Measurements from ENCODE around the gene WASHC4.

Gene WASHC4, protein sequence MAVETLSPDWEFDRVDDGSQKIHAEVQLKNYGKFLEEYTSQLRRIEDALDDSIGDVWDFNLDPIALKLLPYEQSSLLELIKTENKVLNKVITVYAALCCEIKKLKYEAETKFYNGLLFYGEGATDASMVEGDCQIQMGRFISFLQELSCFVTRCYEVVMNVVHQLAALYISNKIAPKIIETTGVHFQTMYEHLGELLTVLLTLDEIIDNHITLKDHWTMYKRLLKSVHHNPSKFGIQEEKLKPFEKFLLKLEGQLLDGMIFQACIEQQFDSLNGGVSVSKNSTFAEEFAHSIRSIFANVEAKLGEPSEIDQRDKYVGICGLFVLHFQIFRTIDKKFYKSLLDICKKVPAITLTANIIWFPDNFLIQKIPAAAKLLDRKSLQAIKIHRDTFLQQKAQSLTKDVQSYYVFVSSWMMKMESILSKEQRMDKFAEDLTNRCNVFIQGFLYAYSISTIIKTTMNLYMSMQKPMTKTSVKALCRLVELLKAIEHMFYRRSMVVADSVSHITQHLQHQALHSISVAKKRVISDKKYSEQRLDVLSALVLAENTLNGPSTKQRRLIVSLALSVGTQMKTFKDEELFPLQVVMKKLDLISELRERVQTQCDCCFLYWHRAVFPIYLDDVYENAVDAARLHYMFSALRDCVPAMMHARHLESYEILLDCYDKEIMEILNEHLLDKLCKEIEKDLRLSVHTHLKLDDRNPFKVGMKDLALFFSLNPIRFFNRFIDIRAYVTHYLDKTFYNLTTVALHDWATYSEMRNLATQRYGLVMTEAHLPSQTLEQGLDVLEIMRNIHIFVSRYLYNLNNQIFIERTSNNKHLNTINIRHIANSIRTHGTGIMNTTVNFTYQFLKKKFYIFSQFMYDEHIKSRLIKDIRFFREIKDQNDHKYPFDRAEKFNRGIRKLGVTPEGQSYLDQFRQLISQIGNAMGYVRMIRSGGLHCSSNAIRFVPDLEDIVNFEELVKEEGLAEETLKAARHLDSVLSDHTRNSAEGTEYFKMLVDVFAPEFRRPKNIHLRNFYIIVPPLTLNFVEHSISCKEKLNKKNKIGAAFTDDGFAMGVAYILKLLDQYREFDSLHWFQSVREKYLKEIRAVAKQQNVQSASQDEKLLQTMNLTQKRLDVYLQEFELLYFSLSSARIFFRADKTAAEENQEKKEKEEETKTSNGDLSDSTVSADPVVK

DNA sequence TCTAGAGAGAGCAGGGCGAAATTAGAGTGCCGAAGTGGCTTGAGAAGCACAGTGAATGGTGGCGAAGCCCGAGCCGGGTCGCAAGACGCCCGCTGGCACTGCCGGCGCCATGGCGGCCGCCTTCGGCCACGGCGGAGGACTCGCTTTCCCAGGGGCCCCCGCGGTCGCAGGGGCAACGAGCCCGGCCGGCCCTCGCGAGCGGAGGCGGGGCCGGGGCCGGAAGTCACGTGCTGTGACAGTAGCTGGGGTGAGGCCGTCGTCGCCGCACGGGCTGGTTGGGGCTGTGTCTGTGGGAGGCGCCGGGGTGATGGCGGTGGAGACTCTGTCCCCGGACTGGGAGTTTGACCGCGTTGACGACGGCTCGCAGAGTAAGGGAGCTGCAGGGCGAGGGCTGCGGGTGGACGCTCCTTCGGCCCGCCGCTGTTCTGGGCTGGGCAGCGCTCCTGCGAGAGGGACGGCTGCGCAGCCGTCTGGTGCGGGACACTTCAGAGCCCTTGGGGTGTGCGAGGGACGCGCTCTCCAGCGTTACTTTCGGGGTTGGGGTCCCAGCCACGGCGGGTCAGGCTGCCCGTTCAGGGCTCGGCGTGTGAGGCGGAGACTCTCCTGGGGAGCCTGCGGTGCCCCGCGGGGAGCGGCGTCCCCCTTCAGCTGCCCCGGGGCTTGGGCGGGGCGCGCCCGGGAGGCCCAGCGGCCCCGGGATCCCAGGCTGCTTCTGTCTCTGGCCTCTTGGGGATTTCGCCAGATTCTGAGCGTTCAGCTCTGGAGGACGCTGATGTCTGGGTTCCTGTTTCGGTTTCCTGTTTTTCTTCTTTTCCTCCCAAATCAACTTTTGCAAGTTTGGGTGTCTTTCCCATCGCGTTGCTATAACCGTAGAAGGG, at the start of gene WASHC4:
Gene WASHC4 (plus strand): TSS at position 238 of the 878 bp plus-strand sequence. CDS start 70 bp downstream, at position 308.
- DNase-seq: peak; percentile 94

DNA sequence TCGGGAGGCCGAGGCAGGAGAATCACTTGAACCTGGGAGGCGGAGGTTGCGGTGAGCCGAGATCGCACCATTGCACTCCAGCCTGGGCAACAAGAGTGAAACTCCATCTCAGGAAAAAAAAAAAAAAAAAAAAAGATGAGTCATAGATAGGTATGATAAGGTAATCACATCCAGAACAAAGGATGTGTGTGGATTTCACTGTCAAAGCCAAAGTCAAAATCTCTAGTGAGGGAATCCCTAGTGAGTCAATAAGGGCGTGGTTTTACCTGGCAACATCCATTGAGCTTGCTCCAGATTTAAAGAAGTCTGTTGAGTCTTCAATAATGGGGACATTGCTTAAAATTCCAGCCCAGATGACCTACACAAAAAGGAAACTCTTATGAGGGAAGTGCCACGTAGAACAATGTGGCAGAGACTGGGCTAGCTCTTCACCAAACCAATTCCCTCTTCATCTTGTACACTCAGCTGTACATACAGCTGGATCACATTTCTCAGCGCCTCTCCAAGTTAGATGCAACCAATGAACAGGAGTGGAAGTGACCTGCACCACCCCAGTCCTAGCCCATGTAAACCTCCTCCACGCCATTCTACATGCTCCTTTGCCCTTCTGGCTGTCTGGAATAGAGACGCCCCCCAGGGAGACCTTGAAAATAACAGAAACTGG, 46.7 kb upstream of the WASHC4 start:
- no peak for DNase-seq

DNA sequence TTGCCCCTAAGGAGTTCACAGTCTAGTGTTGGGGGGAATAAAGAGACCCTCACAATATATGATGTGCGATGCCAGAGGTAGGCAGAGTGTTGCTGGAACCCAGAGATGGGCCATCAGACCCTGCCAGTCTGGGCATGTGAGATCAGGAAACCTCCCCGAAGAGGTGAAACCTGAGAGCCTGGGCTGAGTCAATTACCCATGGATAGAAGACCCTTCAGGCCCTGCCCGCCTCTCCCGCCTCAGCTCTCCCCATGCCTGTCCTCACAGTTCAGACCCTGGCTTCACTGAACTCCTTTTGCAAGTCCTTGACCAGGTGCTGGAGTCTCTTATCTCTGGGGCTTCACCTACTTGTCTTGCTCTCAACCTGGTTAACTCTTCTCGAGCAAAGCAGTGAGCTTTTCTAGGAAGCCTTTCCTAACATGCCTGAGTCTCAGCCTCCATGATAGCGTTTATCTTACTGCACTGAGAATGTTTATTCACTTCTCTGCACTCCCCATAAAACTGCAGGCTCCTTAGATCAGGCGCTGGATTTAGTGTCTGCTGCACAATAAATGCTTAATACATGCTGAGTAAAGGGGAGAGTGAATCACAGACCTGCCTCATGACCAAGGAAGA, 42.9 kb upstream of the WASHC4 start:
- no peak for DNase-seq

DNA sequence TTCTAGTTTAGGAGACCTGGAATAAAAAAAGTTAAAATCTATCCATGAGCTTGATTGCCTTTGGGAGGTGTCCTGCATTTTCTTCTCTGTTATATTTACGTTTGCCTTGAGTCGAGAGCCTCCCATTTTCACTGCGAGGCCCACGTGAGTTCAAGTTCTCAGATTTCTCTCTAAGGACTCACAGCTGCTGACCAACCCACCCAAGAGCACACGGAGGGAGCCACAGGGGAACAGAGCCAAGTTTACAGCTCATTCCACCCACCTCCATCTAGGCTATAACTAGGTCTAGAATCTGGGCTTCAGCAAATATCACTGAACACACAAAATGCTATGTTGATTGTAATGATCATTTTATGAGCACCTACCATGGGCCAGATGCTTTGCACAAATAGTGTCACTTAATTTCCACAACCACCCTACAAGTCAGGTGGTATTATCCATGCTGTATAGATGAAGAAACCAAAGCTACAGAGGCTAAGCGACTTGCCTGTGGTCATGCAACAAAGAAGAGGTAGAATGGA, 40.0 kb upstream of the WASHC4 start:
- no peak for DNase-seq

DNA sequence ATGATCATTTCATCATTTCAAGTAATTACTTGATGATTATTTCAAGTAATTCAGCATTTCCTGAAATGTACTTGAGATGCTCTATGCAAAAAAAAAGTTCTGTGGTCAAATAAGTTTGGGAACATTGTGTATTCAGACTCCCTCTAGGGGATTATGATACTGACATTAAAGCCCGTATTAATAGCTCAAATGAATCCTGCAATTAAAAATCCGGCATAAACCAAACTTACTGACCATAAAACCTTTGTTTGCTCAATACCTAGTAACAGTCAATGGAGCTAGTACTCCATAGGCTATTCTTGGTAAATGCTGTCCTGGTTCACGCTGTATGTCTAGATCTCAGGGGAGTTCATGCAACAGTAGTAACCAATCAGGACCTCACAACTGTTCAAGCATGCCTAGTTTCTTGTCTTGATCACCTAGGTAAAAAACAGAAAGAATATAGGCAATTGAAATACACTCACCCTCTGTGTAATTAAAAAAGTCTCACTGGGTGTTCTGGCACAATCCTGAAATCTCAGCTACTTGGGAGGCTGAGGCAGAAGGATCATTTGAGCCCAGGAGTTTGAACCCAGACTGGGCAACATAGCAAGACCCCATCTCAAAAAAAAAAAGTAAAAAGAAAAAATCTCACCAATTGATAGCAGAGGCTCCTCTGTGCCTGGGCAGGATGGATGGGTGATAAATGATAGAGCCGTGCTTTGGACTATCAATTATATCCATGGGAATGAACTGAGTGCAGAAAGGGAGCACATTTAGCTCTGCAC, 37.4 kb upstream of the WASHC4 start:
- DNase-seq: no peak

DNA sequence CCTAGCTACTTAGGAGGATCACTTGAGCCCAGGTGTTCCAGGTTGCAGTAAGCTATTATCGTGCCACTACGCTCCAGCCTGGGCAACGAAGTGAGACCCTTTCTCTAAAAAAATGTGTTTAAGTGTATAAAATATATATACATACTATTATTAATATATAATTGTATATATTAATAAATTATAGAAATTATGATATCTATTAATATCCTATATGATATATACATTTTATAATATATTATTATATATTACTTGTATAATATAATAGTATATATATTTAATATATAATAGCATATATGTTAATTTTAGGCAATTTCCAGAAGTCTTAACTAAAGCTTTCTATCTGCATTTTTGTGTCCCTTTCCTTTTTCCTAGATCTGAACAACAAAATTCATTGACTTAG, 35.5 kb upstream of the WASHC4 start:
- no peak for DNase-seq

DNA sequence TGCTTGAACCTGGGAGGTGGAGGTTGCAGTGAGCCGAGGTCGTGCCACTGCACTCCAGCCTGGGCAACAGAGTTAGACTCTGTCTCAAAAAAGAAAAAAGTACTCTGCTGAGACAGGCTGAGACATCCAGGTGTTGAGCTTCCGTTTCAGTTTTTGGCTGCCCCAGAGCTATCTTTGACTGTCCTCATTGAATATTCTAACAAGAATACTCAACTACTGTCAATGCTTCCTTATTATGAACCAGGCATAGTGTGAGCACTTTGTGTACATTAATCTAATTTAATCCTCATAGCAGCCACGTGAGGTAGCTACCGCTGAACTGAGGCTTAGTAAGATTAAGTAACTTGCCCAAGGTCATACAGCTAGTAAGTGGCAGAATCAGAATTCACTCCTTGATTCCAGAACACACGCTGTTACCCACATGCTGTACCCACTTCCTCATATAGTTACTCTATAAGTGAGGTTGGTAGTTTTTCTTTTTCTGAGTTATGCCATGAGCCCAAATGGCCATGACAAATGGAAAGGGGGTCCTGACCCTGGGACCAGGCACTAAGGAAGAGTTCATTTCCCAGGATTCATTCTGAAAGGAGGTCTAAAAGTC, 34.5 kb upstream of the WASHC4 start:
- no peak for DNase-seq

DNA sequence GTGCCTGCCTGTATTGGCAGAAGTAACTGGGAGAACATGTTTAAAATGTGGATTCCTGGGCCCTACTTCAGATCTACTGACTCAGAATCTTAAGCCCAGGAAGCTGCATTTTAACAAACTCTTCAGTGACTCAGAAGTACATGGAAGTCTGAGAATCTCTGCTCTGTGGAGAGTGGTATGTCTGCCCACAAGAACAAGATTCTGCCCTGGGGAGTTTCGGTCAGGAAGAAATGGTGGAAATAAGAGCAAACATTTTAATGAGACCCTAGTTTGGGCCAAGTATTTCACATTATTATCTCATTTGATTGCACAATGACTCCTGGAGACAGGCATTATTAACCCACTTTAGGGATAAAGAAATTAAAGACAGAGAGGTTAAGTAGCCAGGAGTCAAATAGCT, 31.4 kb upstream of the WASHC4 start:
- no peak for DNase-seq

DNA sequence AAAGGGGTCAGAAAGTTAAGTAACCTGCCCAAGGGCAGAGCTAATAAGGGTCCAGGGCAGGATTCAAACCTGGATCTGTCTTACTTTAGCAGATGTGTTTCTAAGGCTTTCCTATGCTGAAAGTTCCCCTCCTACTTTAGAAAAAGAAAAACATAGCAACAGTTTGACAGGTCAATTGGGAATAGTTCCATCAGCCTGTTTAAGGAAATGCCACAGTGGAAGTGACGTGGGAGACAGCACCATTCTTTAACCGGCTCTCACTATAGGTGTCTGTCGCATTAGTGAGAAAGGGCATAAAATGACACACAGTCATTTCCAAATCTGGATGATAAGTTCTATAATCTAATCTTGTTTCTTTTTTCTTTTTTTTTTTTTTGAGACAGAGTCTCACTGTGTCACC, 30.6 kb upstream of the WASHC4 start:
- DNase-seq: no peak

DNA sequence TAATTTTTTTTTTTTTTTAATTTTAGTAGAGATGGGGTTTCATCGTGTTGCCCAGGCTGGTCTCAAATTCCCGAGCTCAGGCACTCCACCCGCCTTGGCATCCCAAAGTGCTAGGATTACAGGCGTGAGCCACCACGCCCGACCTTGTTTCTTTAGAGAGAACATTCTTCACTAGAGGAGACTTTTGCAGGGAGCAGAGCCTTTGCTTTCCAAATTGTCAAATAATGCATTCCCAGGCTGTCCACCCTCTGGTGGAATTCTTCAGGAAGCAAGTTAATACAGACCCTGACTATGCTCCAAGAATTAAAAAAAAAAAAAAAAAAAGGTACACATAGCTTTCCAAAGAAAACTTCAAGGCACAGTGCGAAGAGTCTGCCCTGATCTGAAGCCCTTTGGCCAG, 30.1 kb upstream of the WASHC4 start:
- DNase-seq: no peak

DNA sequence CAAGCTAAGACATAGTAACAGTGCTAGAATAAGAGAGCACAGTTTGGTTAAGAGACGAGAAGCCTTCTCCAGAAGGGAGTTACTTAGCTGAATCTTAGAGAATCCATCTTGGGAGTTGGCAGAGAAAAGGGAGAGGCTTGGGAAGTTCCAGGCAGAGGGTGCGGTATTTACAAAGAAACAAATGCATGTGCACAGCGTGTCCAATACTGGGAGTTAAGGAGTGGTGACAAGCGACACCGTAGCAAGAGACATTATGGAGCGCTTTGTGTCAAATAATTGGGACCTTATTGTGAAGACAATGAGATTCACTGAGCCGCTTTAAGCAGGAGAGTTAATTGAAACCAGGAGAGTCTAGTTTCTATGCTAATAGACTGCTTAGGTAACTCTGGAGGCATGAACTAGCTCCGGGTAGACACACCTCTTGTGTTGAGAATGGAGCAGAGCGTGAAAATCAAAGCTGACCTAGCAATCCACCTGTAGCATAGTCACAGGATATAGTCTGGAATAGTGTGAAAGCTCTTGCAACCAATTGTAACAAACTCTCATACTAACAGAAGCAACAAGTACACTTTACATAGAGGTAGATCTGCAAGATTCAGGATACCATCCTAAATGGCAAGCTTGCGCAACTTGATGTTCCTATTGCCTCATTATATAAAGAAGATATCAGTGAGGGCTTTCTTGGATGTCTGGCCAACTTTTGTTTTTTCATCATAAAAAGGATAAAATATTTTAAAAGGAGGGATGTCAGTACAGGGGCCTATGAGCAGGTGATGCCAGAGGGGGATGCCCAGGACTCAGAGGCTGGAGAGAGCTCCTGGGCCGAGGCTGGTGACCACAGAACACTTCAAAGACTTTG, 28.6 kb upstream of the WASHC4 start:
- DNase-seq: no peak

DNA sequence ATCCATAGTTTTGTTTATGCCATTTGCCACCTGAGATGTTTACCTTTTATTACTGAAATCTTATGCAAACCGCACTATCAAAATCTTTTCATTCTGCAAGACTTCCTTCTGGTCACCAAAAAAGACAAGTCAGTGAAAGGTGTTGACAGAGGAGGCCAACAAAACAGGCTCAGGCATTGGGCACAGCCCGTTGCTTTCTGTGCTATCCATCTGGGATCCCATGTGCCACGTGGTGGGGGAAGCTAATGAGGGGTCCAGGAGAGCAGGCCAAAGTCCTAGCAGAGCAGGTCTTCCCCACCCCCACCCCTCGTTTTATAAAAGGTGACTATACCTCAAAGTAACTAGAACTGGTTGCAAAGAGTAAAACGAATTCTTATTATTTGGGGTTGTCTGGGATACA, 24.5 kb upstream of the WASHC4 start:
- no peak for DNase-seq

DNA sequence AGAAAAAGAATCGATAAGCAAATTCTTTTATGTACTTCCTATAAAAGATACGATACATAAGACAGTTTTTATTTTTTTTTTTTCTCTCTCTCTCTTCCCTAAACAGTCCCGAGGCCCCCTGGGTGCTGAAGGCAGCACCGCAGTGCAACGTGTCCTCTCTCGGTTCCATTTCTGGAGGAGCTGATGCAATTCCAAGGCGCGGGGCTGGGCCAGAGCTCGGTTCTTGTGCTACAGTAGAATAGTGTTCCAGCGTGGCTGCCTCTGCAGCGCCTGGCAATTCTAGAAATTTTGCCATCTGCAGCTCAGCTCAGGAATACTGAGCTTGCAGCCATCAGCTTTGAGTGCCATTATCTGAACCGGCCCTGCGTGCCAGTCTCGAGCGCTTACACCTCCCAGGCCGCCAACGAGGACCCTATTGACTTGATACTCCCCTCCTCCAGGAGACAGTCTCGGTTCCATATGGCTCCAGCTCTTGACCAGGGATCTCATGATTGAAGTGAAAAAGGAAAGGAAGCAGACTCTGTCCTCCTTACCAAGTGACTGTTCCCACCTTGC, 23.9 kb upstream of the WASHC4 start:
- DNase-seq: peak; percentile 7

DNA sequence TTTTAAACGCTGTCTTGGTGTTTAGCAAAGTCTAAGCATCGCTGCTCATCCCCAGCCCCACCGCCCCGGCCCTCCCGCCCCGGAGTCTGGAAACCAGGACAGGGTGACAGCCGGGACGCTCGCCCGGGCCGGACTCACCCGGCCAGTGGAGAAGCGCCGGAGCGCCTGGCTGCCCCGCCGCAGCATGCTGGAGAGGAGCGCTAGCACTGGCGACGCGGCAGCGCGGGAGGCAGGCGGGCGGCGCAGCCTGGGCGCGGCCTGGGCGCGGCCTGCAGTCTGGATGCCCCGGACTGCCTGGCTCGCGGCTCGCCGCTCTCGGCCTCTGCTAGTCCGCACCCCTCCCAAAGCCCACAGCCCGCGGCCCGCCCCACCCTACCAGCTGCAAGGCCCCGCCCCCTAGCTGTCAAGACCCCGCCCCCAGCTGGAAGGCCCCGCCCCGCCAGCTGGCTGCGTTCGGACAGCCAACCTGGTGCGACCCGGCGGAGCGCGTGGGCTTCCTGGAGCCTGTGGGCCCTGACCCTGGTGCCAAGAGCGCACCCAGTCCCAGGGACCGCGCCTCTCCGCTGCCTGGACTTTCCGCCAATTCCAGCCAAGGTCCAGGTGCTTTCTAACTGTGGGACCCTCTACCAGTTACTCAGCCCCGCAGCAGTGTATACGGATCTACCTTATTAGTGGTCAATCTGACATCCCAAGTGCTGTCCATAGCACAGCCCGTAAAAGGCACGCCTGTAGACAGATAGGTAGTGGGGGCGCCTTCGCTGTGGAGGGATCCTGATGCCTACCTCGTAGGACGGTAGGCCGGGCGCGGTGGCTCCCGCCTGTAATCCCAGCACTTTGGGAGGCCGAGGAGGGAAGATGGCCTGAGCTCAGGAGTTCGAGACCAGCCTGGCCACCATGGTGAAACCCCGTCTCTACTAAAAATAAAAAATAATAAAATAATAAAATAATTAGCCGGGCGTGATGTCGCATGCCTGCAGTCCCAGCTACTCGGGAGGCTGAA, 23.0 kb upstream of the WASHC4 start, which contains the start of gene ALDH1L2:
Gene ALDH1L2 (minus strand): TSS at position 208 of the 1,000 bp plus-strand sequence. CDS start 22 bp downstream, at position 186.
- DNase-seq: peak; percentile 51

DNA sequence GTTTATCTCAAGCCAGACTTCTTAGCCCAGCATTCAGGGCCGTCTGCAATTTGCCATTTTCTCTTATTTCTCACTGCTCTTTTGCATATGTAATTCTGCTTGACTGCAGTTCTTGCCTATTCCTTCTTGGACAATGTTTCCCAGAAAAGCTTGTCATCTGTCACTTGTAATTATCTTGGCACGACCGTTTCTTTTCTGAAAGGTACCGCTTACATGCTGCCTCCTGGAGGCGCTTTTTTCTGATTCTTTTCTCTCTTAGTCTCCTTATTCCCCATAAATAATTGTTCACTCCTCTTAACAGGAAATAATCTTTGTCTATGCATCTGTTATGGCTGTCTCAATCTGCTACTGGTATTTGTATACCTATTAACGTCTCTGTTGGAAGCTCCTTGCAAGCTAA, 22.0 kb upstream of the WASHC4 start:
- no peak for DNase-seq

DNA sequence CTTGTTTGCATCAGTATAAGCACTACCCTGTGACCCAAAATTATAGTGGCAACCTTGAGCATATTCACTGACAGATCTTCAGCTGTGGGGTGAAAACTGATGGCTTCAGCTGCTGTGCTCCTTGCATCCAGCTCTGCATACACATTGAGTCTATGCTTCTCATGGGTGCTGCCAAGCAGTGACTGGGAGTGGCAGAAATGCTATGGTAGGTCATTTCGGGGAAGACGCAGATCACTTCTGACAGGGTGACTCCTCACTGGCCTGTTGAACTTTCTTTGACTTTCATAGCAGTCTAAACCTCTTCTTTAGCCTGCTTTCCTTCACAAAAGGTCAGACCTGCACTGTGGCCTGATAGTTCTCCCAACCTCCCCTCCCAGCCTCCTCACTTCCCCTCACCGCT, 17.7 kb upstream of the WASHC4 start:
- DNase-seq: no peak

DNA sequence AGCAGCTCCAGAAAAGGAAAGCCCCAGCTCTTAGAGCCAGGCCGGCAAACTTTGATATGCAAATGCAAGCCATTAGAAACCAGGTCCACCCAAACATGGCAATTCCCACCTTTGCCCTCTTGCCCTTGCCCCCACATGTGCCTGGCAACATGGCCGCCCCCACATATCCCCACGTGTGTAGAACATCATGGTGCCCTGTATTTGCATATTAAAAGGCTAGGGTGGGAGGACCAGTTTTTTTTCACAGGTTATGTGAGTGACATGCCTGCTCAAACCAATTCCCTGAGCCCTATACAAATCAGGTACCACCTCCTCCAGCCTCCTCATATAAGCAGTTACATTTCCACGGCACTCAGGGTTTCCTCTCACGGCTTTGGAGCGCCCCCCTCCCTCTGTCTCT, 17.2 kb upstream of the WASHC4 start:
- DNase-seq: no peak

Data from stimulated activated CD4-positive, alpha-beta T cell treated with anti-CD3 and anti-CD28 coated beads, Interleukin-4, amount 100 ng/mL, for 1 hour (primary cell).